H1 (cell line): ENCODE data around the gene FKBP5. TPM values are rescaled to one million over a fixed set of nuclear protein-coding genes. Genes with fewer than 3 reads are reported as not detected.

Experiments used
- GABPA ChIP-seq: IDR thresholded peaks from 2 replicates; pipeline ENCODE4 v1.6.1; 2011; ENCODE audit warnings: mild to moderate bottlenecking, low read length, moderate library complexity, borderline replicate concordance; ENCODE audit not compliant: insufficient read depth
- polyA plus RNA-seq, 7 experiments: library from polyadenylated mRNA; depleted of rRNA in 3 of 7; stranded (reverse) in 5 of 7; unstranded in 2 of 7; fragments of >200 nt in 5 of 7; fragments of 200-250 nt in 2 of 7; gene quantifications; 1 replicate in 5 of 7; 2 replicates in 1 of 7; 4 replicates in 1 of 7; pipeline versions ENCODE4 v1.2.1 to v1.2.3, GENCODE V29; 2011 to 2013; ENCODE audit warnings: missing spikeins in 2 of 7, mixed read lengths in 2 of 7
- total RNA-seq: library from RNA; stranded (reverse); fragmentation: NEBNext Ultra II Directional; extraction: Animal tissue kit (Norgen Biotek cat#: 25700); gene quantifications from 2 replicates; pipeline ENCODE4 v1.2.1, GENCODE V29; 2021

The FKBP5 gene
- total and polyA plus RNA-seq, 2 of the 8 experiments (the other 6 are each of a cell fraction or from before 2014, with no cell fraction given) = 14.3 to 40.4 TPM

DNA sequence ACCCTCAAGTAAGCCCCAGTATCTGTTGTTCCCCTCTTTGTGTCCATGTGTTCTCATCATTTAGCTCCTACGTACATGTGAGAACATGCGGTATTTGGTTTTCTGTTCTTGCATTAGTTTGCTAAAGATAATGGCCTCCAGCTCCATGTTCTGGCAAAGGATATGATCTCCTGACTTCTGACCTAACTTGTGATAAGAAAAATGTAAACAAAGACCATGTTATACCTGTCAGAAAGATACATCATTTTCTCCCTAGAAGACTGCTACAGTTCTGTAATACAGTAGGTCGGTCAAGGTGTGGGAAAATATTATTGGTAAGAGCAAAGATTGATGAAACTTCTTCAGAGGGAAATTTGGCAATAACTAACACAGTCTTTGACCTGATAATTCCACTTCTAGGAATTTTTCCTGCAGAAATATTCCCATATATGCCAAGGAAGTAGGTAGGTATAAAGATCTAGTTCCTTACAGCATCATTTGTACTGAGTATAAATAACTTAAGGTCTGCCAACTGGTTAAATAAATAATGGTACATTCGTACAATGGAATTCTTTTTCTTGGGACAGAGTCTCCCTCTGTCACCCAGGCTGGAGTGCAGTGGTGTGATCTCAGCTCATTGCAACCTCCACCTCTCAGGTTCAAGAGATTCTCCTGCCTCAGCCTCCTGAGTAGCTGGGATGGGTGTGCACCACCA, 19.1 kb upstream of the FKBP5 start (continued):
- TF ChIP-seq GABPA = no peak
- TF ChIP-seq, all 59 proteins: peak for 0
